HEK293 (cell line): ENCODE results near the gene TRAPPC8.

Experiments used
- CTCF ChIA-PET: fragments of 350-600 bp; formaldehyde crosslinking; extraction: SDS; loops from one replicate; lab custom pipeline; 2021; ENCODE audit warnings: antibody characterized with exemption; lab: Yijun Ruan, JAX
- POLR2A ChIA-PET: fragments of 300-600 bp; formaldehyde crosslinking; extraction: SDS; loops from one replicate; lab custom pipeline; 2020; ENCODE audit warnings: antibody characterized with exemption, inconsistent platforms; lab: Yijun Ruan, JAX
- H3K27ac ChIP-seq: fragments of 200-500 bp; sonication (Bioruptor generic); 2 replicates; pipeline ENCODE4 v1.5.1; 2014; ENCODE audit warnings: low read depth, low read length, control low read depth, inconsistent platforms; ENCODE audit errors: extremely low read depth
- H3K36me3 ChIP-seq, 2 experiments: fragments of 200-500 bp in 1 of 2; sonication (Bioruptor generic) in 1 of 2; 1 replicate in 1 of 2; 2 replicates in 1 of 2; pipeline ENCODE4 v1.5.1; 2014 to 2017; ENCODE audit warnings: inconsistent platforms in 2 of 2, low read length in 2 of 2; ENCODE audit not compliant: control insufficient read depth in 2 of 2, insufficient read depth in 1 of 2
- H3K4me1 ChIP-seq: fragments of 200-500 bp; sonication (Bioruptor generic); 2 replicates; pipeline ENCODE4 v1.5.1; 2014; ENCODE audit warnings: mild to moderate bottlenecking, low read length, inconsistent platforms; ENCODE audit not compliant: control insufficient read depth, insufficient read depth
- H3K4me3 ChIP-seq: 2 replicates; pipeline ENCODE4 v1.5.1; 2011; ENCODE audit warnings: low read depth, mild to moderate bottlenecking, control low read depth, low read length, moderate library complexity
- H3K9me3 ChIP-seq: fragments of 200-500 bp; sonication (Bioruptor generic); 2 replicates; pipeline ENCODE4 v1.5.1; 2014; ENCODE audit warnings: low read depth, low read length, inconsistent platforms; ENCODE audit not compliant: control insufficient read depth, insufficient read depth
- ATF2 ChIP-seq: fragments of 450-650 bp; formaldehyde crosslinking; IDR thresholded peaks from 2 replicates; pipeline ENCODE4 v1.5.1; 2016; ENCODE audit warnings: missing biosample characterization, missing genetic modification characterization, low read depth
- EGR2 ChIP-seq: fragments of 450-650 bp; formaldehyde crosslinking; IDR thresholded peaks from 2 replicates; pipeline ENCODE4 v1.5.1; 2016; ENCODE audit warnings: low read depth, missing biosample characterization, missing genetic modification characterization
- MEIS1 ChIP-seq: sonication (generic); formaldehyde crosslinking; IDR thresholded peaks from 2 replicates; pipeline ENCODE4 v1.8.1; 2022; ENCODE audit warnings: missing genetic modification reagents, mild to moderate bottlenecking, borderline replicate concordance
- ZBTB8A ChIP-seq: fragments of 450-650 bp; formaldehyde crosslinking; IDR thresholded peaks from 2 replicates; pipeline ENCODE4 v1.5.1; 2016; ENCODE audit warnings: missing biosample characterization, missing genetic modification characterization
- ZFHX2 ChIP-seq: fragments of 450-650 bp; formaldehyde crosslinking; conservative IDR thresholded peaks from 2 replicates; pipeline ENCODE4 v1.5.1; 2016; ENCODE audit warnings: missing biosample characterization, missing genetic modification characterization
- ZFP41 ChIP-seq: fragments of 450-650 bp; formaldehyde crosslinking; IDR thresholded peaks from 2 replicates; pipeline ENCODE4 v1.5.1; 2016; ENCODE audit warnings: missing biosample characterization, missing genetic modification characterization, borderline replicate concordance
- ZNF248 ChIP-seq: fragments of 450-650 bp; formaldehyde crosslinking; IDR thresholded peaks from 2 replicates; pipeline ENCODE4 v1.5.1; 2017; ENCODE audit warnings: missing biosample characterization, missing genetic modification characterization
- ZNF513 ChIP-seq: fragments of 450-650 bp; IDR thresholded peaks from 2 replicates; pipeline ENCODE4 v1.5.1; 2018; ENCODE audit warnings: missing biosample characterization, missing genetic modification characterization
- ZNF645 ChIP-seq: fragments of 450-650 bp; formaldehyde crosslinking; IDR thresholded peaks from 2 replicates; pipeline ENCODE4; 2016; ENCODE audit warnings: missing biosample characterization, missing genetic modification characterization
- ZNF660 ChIP-seq: fragments of 450-650 bp; IDR thresholded peaks from 2 replicates; pipeline ENCODE4 v1.5.1; 2018; ENCODE audit warnings: missing biosample characterization, mild to moderate bottlenecking, missing genetic modification characterization
- ZNF692 ChIP-seq: fragments of 450-650 bp; formaldehyde crosslinking; IDR thresholded peaks from 2 replicates; pipeline ENCODE4 v1.5.1; 2016; ENCODE audit warnings: missing biosample characterization, missing genetic modification characterization
- ZNF785 ChIP-seq: fragments of 450-650 bp; formaldehyde crosslinking; IDR thresholded peaks from 2 replicates; pipeline ENCODE4 v1.5.1; 2016; ENCODE audit warnings: missing biosample characterization, missing genetic modification characterization

Gene TRAPPC8

GRCh38 chr18:31795747-31796146, 147.2 kb downstream of the TRAPPC8 start:
- POLR2A ChIA-PET: no interaction called here
- Histone ChIP-seq H3K4me3 (no peak overlapping the region), H3K4me1 (no peaks in the 10 kb centered on the region), H3K36me3 (no peaks in the 10 kb centered on the region), H3K27ac (no peak overlapping the region), H3K9me3 (no peaks in the 10 kb centered on the region)
- CTCF ChIA-PET: interaction anchor here (0.8 to 1.0 kb wide), 2 partner anchors 182 to 239 kb away, joined by 3 to 4 read pairs; no protein-coding TSS in a partner anchor
- TF ChIP-seq ATF2 (tag by site-specific recombination): no peak
- TF ChIP-seq ZFP41 (tag by site-specific recombination): no peak
- no peak for TF ChIP-seq ZNF785 (tag by site-specific recombination)
- no peak for TF ChIP-seq ZNF645
- no peak for TF ChIP-seq ZBTB8A (tag by site-specific recombination)

GRCh38 chr18:31793531-31793930, 149.4 kb downstream of the TRAPPC8 start:
- TF ChIP-seq ZFHX2 (tag by site-specific recombination) (peak; percentile 91), ZNF513 (tag by site-specific recombination) (peak; percentile 92), EGR2 (tag by site-specific recombination) (peak; percentile 99), ZBTB8A (tag by site-specific recombination) (no peak), MEIS1 (no peak)
- H3K9me3 ChIP-seq: no peaks in the 10 kb centered on the region
- H3K36me3 ChIP-seq: no peaks in the 10 kb centered on the region
- POLR2A ChIA-PET: no interaction called here
- CTCF ChIA-PET: no interaction called here
- H3K27ac ChIP-seq: no peak overlapping the region
- H3K4me1 ChIP-seq: no peaks in the 10 kb centered on the region
- no peak overlapping the region for H3K4me3 ChIP-seq

- no peak overlapping the region for H3K4me3 ChIP-seq
- no peaks in the 10 kb centered on the region for H3K9me3 ChIP-seq
- H3K27ac ChIP-seq: no peak overlapping the region
- CTCF ChIA-PET: interaction anchor here (0.7 to 1.1 kb wide), 2 partner anchors 9 to 70 kb away, joined by 3 read pairs; no protein-coding TSS in a partner anchor
- H3K4me1 ChIP-seq: no peaks in the 10 kb centered on the region
- TF ChIP-seq ZNF692: no peak
- no peak for TF ChIP-seq ZNF660 (tag by site-specific recombination)
- TF ChIP-seq ZNF248: no peak
- no peaks in the 10 kb centered on the region for H3K36me3 ChIP-seq
- POLR2A ChIA-PET: no interaction called here
Measured at GRCh38 chr18:31792580-31792911, 150.4 kb downstream of the TRAPPC8 start.
